ENCODE measurements around the gene TSHZ2.

TSHZ2 gene

DNA sequence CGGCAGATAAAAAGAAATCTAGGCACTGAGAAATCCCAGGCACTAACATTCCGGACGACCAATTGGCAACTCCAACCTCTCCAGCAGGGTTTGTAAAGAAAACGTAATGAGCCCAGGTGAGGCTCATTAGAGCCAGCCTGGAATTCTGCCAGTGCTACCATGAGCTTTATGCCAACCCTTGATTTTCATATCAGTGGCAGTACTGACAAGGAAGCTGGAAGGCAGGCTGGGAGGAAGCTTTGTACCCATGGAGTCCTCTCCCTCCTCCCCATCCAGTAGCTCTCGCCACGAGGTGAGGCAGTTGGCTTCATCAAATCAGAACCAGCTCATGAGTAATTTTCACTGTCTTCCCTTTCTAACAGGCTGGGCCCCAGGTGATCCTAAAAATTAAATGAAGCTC is 371.3 kb downstream of the TSHZ2 start:
- Histone ChIP-seq H3K4me2 (ENCODE audit: low read length, poor library complexity, severe bottlenecking) (no peak overlapping the region), H3K4ac (ENCODE audit: low read depth in 1 of 2, low read length in 2 of 2) (no peak overlapping the region), H2AFZ (ENCODE audit: low read depth, low read length) (no peak overlapping the region), H3K14ac (ENCODE audit: low read length in 2 of 2) (no peak overlapping the region), H3K9ac (ENCODE audit: low read length) (no peak overlapping the region), H3K4me3 (ENCODE audit: insufficient read depth in 1 of 2, low read depth in 1 of 2, low read length in 2 of 2) (no peak overlapping the region), H3K23ac (ENCODE audit: low read length in 2 of 2) (no peak overlapping the region), H2BK120ac (ENCODE audit: low read depth, low read length) (no peak overlapping the region), H4K91ac (ENCODE audit: low read length) (no peak overlapping the region), H2BK12ac (ENCODE audit: low read length in 2 of 2) (no peak overlapping the region), H4K8ac (ENCODE audit: low read length) (no peak overlapping the region), H3K79me1 (replicated peaks; ENCODE audit: low read length, poor library complexity, severe bottlenecking) (no peaks in the 10 kb centered on the region), H3K27me3 (ENCODE audit: control insufficient read depth in 1 of 2, insufficient read depth in 1 of 2, low read length in 2 of 2) (no peaks in the 10 kb centered on the region), H2BK5ac (ENCODE audit: low read depth, low read length, poor library complexity, severe bottlenecking) (no peak overlapping the region), H2BK15ac (ENCODE audit: low read depth, poor library complexity, severe bottlenecking) (no peak overlapping the region), H3K9me3 (ENCODE audit: control insufficient read depth, low read length) (no peaks in the 10 kb centered on the region), H3K27ac (ENCODE audit: low read length, poor library complexity, severe bottlenecking) (no peak overlapping the region), H3K4me1 (ENCODE audit: control insufficient read depth, insufficient read depth, low read depth, low read length) (no peaks in the 10 kb centered on the region), H3K36me3 (ENCODE audit: control insufficient read depth in 1 of 2, insufficient read depth in 2 of 2, low read depth in 1 of 2, low read length in 2 of 2) (no peaks in the 10 kb centered on the region), H3K18ac (ENCODE audit: low read depth in 1 of 2, low read length in 2 of 2) (no peak overlapping the region), H2AK5ac (ENCODE audit: low read length, severe bottlenecking) (no peak overlapping the region)
- 97% methylated on average over 6 of the region's 6 CpGs for WGBS
- no peak for DNase-seq

DNA sequence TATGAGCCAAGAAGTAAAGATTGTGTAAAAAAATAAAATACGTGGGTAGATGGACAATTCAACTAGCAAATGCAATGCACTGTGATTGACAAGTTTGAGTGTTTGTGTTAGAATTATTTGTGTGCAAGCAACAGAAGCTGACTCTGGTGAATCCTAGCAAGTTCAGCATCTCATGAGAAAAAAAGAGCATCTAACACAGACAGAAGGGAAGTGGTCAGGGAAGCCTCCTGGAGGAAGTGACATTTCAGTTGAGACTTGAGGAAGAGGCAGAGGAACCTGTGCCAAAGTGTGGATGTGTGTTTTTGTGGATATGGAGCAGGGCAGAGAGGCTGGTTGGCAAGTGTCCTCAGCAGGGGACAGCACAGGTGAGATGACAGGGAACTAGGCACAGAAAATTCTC is 372.7 kb downstream of the TSHZ2 start:
- no peak overlapping the region for H4K8ac ChIP-seq (ENCODE audit: low read length)
- peaks cover 2% of the 10 kb centered on the region for H3K9me3 ChIP-seq (ENCODE audit: control insufficient read depth, low read length)
- no peak overlapping the region for H3K9ac ChIP-seq (ENCODE audit: low read length)
- peak overlapping the region; percentile 30 to 34 for H3K18ac ChIP-seq (ENCODE audit: low read depth in 1 of 2, low read length in 2 of 2)
- no peak overlapping the region for H3K4me3 ChIP-seq (ENCODE audit: insufficient read depth in 1 of 2, low read depth in 1 of 2, low read length in 2 of 2)
- peak; percentile 16 for DNase-seq
- H2AK5ac ChIP-seq (ENCODE audit: low read length, severe bottlenecking): no peak overlapping the region
- H2BK5ac ChIP-seq (ENCODE audit: low read depth, low read length, poor library complexity, severe bottlenecking): no peak overlapping the region
- H3K23ac ChIP-seq (ENCODE audit: low read length in 2 of 2): no peak overlapping the region
- no peak overlapping the region for H3K27ac ChIP-seq (ENCODE audit: low read length, poor library complexity, severe bottlenecking)
- H2AFZ ChIP-seq (ENCODE audit: low read depth, low read length): no peak overlapping the region
- H4K91ac ChIP-seq (ENCODE audit: low read length): no peak overlapping the region
- no peaks in the 10 kb centered on the region for H3K4me1 ChIP-seq (ENCODE audit: control insufficient read depth, insufficient read depth, low read depth, low read length)
- 27% methylated on average over 1 of the region's 1 CpG for WGBS
- no peaks in the 10 kb centered on the region for H3K79me1 ChIP-seq (replicated peaks; ENCODE audit: low read length, poor library complexity, severe bottlenecking)
- no peak overlapping the region for H3K4ac ChIP-seq (ENCODE audit: low read depth in 1 of 2, low read length in 2 of 2)
- H2BK12ac ChIP-seq (ENCODE audit: low read length in 2 of 2): peak overlapping the region in 1 of 2 experiments; percentile 72
- no peak overlapping the region for H2BK120ac ChIP-seq (ENCODE audit: low read depth, low read length)
- no peak overlapping the region for H2BK15ac ChIP-seq (ENCODE audit: low read depth, poor library complexity, severe bottlenecking)
- H3K36me3 ChIP-seq (ENCODE audit: control insufficient read depth in 1 of 2, insufficient read depth in 2 of 2, low read depth in 1 of 2, low read length in 2 of 2): no peaks in the 10 kb centered on the region
- H3K14ac ChIP-seq (ENCODE audit: low read length in 2 of 2): peak overlapping the region in 1 of 2 experiments; percentile 91
- H3K27me3 ChIP-seq (ENCODE audit: control insufficient read depth in 1 of 2, insufficient read depth in 1 of 2, low read length in 2 of 2): no peaks in the 10 kb centered on the region
- H3K4me2 ChIP-seq (ENCODE audit: low read length, poor library complexity, severe bottlenecking): no peak overlapping the region

DNA sequence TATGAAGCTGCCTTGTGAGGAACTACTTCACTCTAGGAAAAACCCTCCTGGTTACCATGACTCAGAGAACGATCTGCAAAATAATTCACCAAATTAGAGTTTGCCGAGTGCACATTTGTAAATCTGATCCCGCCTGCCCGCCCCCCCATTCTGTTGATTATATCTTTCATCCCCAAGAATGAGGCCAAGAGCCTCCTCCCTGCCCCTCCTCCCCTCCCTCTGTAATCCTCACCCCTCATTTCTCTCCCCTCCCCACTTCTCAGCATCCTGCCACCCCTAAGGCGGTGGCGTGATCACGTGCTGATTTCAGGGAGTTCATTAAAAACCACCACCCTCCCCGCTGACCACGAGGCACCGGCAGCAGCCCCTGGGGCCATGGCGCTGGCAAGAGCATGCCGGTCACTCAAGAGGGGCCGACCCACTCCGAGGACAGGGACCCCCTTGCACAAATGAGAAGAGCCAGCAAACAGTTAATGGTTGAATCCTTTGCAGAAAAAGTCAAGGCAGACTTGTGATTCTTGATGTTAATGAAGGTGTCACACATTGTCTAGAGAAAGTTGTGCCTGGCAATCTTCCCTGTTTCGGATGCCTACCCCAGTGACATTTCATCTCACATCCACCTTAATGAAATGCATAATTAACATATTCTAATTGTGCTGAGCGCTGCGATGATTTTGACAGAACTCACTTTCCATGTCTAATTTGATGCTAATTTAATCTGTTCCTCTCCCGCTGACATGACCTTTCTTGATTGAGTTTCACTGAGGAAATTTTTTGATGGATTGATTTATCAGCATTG is 373.6 kb downstream of the TSHZ2 start:
- no peak overlapping the region for H3K27ac ChIP-seq (ENCODE audit: low read length, poor library complexity, severe bottlenecking)
- H2BK12ac ChIP-seq (ENCODE audit: low read length in 2 of 2): no peak overlapping the region
- no peak overlapping the region for H2AFZ ChIP-seq (ENCODE audit: low read depth, low read length)
- no peak overlapping the region for H2BK5ac ChIP-seq (ENCODE audit: low read depth, low read length, poor library complexity, severe bottlenecking)
- no peak overlapping the region for H4K8ac ChIP-seq (ENCODE audit: low read length)
- no peak overlapping the region for H3K18ac ChIP-seq (ENCODE audit: low read depth in 1 of 2, low read length in 2 of 2)
- H3K4me2 ChIP-seq (ENCODE audit: low read length, poor library complexity, severe bottlenecking): no peak overlapping the region
- H3K4me3 ChIP-seq (ENCODE audit: insufficient read depth in 1 of 2, low read depth in 1 of 2, low read length in 2 of 2): no peak overlapping the region
- H3K14ac ChIP-seq (ENCODE audit: low read length in 2 of 2): no peak overlapping the region
- H3K4me1 ChIP-seq (ENCODE audit: control insufficient read depth, insufficient read depth, low read depth, low read length): no peaks in the 10 kb centered on the region
- H3K23ac ChIP-seq (ENCODE audit: low read length in 2 of 2): no peak overlapping the region
- peaks cover 0 to 7% of the 10 kb centered on the region in 2 experiments for H3K36me3 ChIP-seq (ENCODE audit: control insufficient read depth in 1 of 2, insufficient read depth in 2 of 2, low read depth in 1 of 2, low read length in 2 of 2)
- peaks cover 10% of the 10 kb centered on the region for H3K9me3 ChIP-seq (ENCODE audit: control insufficient read depth, low read length)
- no peak overlapping the region for H4K91ac ChIP-seq (ENCODE audit: low read length)
- H3K27me3 ChIP-seq (ENCODE audit: control insufficient read depth in 1 of 2, insufficient read depth in 1 of 2, low read length in 2 of 2): no peaks in the 10 kb centered on the region
- no peaks in the 10 kb centered on the region for H3K79me1 ChIP-seq (replicated peaks; ENCODE audit: low read length, poor library complexity, severe bottlenecking)
- H2AK5ac ChIP-seq (ENCODE audit: low read length, severe bottlenecking): no peak overlapping the region
- DNase-seq: no peak
- no peak overlapping the region for H3K4ac ChIP-seq (ENCODE audit: low read depth in 1 of 2, low read length in 2 of 2)
- H2BK15ac ChIP-seq (ENCODE audit: low read depth, poor library complexity, severe bottlenecking): no peak overlapping the region
- H2BK120ac ChIP-seq (ENCODE audit: low read depth, low read length): no peak overlapping the region
- 95% methylated on average over 18 of the region's 18 CpGs for WGBS
- H3K9ac ChIP-seq (ENCODE audit: low read length): no peak overlapping the region

DNA sequence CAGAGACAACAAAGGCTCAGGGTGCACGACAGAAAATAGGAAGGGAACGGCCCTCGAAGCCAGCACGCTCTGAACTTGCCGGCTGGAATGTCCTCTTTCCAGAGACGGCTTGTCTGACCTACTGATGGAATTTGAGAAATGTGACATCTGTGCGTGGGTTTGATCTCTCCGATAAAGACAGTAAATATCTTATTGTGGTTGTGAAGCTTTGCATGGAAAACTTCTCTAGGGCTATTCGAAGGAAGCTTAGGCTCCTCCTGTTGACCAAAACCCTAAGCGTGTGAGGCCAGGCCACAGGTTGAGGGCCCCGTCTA is 374.1 kb downstream of the TSHZ2 start:
- no peak overlapping the region for H3K4me3 ChIP-seq (ENCODE audit: insufficient read depth in 1 of 2, low read depth in 1 of 2, low read length in 2 of 2)
- no peak overlapping the region for H2BK15ac ChIP-seq (ENCODE audit: low read depth, poor library complexity, severe bottlenecking)
- no peak overlapping the region for H3K14ac ChIP-seq (ENCODE audit: low read length in 2 of 2)
- no peak overlapping the region for H3K27ac ChIP-seq (ENCODE audit: low read length, poor library complexity, severe bottlenecking)
- H3K79me1 ChIP-seq (replicated peaks; ENCODE audit: low read length, poor library complexity, severe bottlenecking): no peaks in the 10 kb centered on the region
- no peak overlapping the region for H4K8ac ChIP-seq (ENCODE audit: low read length)
- H3K36me3 ChIP-seq (ENCODE audit: control insufficient read depth in 1 of 2, insufficient read depth in 2 of 2, low read depth in 1 of 2, low read length in 2 of 2): peaks cover 0 to 9% of the 10 kb centered on the region in 2 experiments
- no peak overlapping the region for H3K18ac ChIP-seq (ENCODE audit: low read depth in 1 of 2, low read length in 2 of 2)
- H2BK120ac ChIP-seq (ENCODE audit: low read depth, low read length): no peak overlapping the region
- H2BK12ac ChIP-seq (ENCODE audit: low read length in 2 of 2): no peak overlapping the region
- H2BK5ac ChIP-seq (ENCODE audit: low read depth, low read length, poor library complexity, severe bottlenecking): no peak overlapping the region
- peak; percentile 15 for DNase-seq
- H3K27me3 ChIP-seq (ENCODE audit: control insufficient read depth in 1 of 2, insufficient read depth in 1 of 2, low read length in 2 of 2): no peaks in the 10 kb centered on the region
- H2AK5ac ChIP-seq (ENCODE audit: low read length, severe bottlenecking): no peak overlapping the region
- peaks cover 11% of the 10 kb centered on the region for H3K9me3 ChIP-seq (ENCODE audit: control insufficient read depth, low read length)
- 58% methylated on average over 11 of the region's 11 CpGs for WGBS
- H3K9ac ChIP-seq (ENCODE audit: low read length): no peak overlapping the region
- no peaks in the 10 kb centered on the region for H3K4me1 ChIP-seq (ENCODE audit: control insufficient read depth, insufficient read depth, low read depth, low read length)
- no peak overlapping the region for H4K91ac ChIP-seq (ENCODE audit: low read length)
- no peak overlapping the region for H3K4ac ChIP-seq (ENCODE audit: low read depth in 1 of 2, low read length in 2 of 2)
- H2AFZ ChIP-seq (ENCODE audit: low read depth, low read length): no peak overlapping the region
- no peak overlapping the region for H3K4me2 ChIP-seq (ENCODE audit: low read length, poor library complexity, severe bottlenecking)
- H3K23ac ChIP-seq (ENCODE audit: low read length in 2 of 2): no peak overlapping the region

All from mesenchymal stem cell (in vitro differentiated cells and primary cell).